Suprapubic skin (tissue), 2 donors: ENCODE measurements around the gene GULP1.

Experiments
- EP300 ChIP-seq: sonication (generic); formaldehyde crosslinking; IDR thresholded peaks from one replicate; pipeline ENCODE4 v1.6.1; 2017; ENCODE audit warnings: antibody characterized with exemption
- POLR2A ChIP-seq, 2 donors: fragments of 450-650 bp; IDR thresholded peaks; one replicate each; pipeline ENCODE4 v1.6.1; 2017; ENCODE audit warnings: antibody characterized with exemption in 2 of 2, mild to moderate bottlenecking in 2 of 2, moderate library complexity in 2 of 2

DNA sequence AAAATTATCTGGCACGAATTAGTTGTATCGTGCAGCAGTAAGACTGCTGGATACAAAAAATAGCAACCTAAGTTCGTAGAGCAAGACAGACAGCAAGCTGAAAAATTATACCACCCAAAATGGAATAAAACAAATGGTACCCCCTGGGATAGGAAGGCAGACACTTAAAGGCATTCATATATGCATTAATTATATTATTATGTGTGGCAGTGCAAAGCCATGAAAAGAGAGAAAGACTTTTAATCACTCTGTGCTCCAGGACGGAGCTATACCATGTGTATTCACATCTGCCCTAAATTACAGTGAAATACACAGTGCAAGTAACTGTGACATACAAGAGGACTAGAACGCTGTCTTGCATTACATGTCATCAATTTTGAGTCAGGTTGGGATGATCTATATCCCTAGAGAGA, 235.9 kb downstream of the GULP1 start:
- TF ChIP-seq POLR2A (IDR thresholded peaks at IDR 0.05) (no peak), EP300 (no peak)
